GM18508 (cell line): ENCODE measurements around the gene NGEF.

Experiments used
- ATAC-seq: cut with Tn5 transposase; IDR thresholded peaks from one replicate; pipeline ENCODE4 v1.9.1; 2021; ENCODE audit warnings: moderate number of reproducible peaks; ENCODE audit not compliant: insufficient read depth, unreplicated experiment

NGEF gene

DNA sequence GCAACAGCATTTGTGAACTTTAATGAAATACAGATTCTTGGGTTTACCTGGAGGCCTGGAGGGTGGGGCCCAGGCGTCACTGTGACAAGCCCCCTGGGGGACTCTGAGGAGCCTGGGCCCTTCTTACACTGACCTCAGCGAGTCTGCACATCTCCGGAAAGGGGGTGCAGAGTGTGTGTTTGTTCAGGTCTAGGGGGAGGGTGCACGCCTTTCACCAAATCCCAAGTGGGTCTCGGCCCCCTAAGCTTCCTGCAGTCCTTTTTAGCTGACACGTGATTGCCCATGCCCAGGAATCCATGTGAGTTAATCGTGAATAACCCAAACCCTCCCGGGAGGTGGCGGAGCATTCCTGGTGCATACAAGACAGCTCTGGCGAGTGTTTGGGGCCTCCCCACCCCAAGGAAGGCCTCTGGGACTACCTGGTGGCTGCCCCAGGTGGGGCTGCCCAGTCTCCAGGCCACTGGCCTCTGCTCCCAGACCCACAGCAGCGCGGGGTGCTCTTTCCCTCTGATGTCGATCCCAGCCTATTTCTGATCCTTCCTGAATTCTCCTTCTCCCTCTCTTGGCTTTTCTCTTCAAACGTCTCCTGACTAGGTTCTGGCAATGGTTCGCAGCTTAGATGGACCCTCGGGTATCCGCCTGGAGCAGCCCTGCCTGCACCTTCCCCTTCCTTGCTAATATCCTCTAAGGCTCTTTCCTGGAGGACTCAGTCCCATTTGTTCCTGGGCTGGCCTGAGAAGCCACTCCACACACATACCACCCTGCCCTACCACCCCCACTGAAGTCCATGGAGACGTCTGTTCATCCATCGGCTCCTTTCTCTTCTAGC, 10.0 kb downstream of the NGEF start:
- no peak for ATAC-seq

GRCh38 chr2:233000886-233001750, 11.9 kb downstream of the NGEF start:
- ATAC-seq: no peak

GRCh38 chr2:232999354-232999753, 13.7 kb downstream of the NGEF start:
- no peak for ATAC-seq

DNA sequence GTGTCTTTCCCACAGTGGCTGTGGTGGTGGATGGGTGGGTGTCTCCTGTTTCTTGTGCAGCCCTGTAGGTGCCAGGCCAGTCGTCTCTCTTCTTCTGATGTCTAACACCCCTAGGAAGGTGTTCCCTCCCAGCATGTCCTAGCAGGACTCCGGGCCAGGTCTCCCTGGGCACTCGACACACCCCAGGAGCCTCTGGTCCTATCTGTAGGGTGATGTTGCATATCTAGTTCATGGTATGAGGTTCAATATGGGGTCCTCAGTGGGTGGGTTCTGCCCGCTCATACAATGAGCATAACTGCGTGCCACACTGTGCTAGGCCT, 14.4 kb downstream of the NGEF start:
- no peak for ATAC-seq

GRCh38 chr2:232997749-232998665, 15.0 kb downstream of the NGEF start:
- no peak for ATAC-seq

GRCh38 chr2:232994446-232994845, 18.6 kb downstream of the NGEF start:
- ATAC-seq: no peak

GRCh38 chr2:232993231-232993821, 19.7 kb downstream of the NGEF start:
- ATAC-seq: no peak

DNA sequence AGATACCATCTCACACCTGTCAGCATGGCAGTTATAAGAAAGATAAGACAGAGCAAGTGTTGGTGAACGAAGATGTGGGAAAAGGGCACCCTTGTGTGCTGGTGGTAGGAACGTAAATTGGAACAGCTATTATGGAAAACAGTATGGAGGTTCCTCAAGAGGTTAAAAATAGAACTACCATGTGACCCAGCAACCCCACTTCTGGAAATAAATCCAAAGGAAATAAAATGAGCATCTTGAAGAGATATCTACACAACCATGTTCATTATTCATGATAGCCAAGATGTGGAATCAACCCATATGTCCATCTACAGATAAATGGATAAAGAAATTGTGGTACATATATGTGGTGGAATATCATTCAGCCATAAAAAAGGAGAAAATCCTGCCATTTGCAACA, 26.9 kb downstream of the NGEF start:
- ATAC-seq: no peak

DNA sequence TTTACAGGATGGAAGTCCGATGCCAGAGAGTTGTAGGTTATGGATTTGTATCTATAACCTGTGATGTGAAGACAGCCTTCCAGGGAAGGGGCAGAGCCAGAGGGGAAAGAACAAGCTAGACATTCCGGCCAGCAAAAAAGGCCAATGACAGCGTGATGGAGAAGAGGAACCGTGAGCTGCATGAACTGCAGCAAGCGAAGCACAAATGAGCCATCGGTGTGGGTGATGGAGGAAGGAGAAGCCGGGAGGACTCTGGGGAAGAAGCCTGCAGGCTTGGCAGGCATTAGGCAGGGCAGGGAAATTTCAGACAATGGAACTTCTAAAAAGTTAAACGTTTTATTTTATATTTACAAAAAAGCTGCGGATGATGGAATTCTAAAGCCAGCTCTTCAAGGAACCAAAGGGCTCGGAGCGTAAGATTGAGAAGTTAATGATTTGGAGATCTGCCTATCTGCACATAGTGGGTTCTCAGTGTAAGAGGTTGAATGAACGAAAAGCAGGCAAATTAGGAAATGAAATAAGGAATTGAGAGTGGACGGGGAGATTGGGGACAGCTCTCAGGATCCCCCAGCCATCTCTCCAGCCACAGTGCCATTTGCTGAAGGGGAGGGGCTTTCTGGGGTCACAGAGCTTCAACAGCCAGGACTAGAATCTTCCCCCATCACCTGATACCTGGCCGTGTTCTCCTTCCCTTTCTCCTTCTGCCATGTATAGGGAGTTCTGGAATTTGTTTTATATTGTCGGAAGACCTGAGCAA, 28.4 kb downstream of the NGEF start:
- ATAC-seq: no peak

DNA sequence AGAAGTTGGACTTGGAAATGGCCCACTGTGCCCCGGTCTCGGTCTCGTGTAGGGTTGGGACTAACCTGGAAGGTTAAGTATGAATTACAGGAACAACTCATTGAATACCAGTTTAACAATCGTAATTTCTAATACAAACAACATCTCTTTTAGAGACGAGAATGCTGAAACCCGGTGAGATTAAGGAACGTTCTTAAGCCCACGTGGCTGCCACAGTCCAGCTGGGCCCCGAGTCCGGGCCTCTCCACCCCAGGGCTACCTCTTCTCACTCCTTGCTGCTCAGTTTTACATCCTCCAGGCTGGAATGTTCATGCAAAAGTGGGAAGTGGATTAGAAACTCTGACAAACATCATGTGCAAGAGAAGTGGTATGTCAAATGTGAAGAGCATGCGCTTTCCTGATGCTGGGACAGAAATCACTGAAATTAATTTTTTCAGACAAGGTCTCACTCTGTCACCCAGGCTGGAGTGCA, 29.4 kb downstream of the NGEF start:
- ATAC-seq: no peak

GRCh38 chr2:232982926-232983668, 30.0 kb downstream of the NGEF start:
- ATAC-seq: no peak

- ATAC-seq: no peak
Observed at GRCh38 chr2:232981767-232982360, 31.2 kb downstream of the NGEF start.

GRCh38 chr2:232981356-232981755, 31.7 kb downstream of the NGEF start:
- no peak for ATAC-seq

DNA sequence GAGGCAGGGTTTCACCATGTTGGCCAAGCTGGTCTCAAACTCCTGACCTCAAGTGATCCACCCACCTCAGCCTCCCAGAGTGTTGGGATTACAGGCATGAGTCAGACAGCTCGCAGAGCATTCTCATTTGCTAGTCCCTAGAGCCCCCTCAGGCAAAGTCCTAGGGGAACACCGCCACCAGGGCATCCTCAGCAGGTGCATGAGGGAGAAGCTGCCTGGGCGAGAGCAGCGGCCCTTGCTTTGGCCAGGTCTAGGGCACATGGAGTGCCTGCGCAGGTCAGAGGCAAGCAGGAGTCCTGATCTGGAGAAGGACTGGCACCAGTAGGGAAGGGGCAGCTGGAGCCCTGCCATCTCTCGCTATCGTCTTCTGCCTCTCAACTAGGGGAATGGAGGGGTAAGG, 32.4 kb downstream of the NGEF start:
- no peak for ATAC-seq

GRCh38 chr2:232979871-232980461, 33.1 kb downstream of the NGEF start:
- ATAC-seq: no peak

- ATAC-seq: no peak
Observed at GRCh38 chr2:232977438-232977971, 35.6 kb downstream of the NGEF start.

DNA sequence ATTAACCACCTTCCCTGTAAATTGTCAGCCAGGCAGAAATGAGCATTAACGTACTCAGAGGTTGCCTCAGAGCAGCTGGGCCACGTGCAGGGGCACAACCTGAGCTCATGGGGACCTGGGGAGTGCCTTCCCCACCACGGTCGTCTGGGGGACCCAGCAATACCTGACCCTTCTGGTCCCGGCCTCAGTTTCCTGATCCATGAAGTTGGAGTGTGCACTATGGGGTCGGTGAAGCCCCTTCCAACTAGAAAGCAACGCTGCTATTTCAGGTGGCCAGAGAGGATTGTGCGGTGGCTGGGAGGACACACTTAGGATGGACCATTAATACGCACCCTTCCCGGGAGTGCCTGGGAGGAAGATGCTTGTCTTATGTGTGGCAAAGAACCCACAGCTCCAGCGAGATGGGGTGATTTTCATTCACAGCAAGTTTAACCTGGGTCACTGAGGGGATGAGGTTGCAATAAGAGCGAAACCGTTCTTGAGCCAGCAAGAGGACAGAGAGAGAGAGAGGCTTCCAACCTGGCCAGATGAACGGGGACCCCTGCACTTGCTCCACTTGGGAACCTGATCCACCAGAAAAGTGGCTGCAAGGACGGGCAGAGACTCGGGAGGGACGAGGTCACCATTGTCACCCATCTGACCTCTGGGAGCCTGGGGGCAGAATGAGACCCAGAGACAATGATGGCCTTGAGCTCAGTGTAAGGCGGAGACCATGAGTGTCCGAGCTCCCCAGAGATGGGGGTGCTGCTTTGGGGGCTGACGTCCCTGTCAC, 36.2 kb downstream of the NGEF start:
- no peak for ATAC-seq
